WTC11 (cell line): ENCODE data around the gene SEC14L6. TPM values are rescaled to one million over a fixed set of nuclear protein-coding genes. Genes with fewer than 3 reads are reported as not detected.
A peak's percentile ranks its signal among the peaks of the same experiment; 100 is the strongest.

Source experiments
- ATAC-seq: fragments of 200-7000 bp; cut with Tn5 transposase; 2 replicates; pipeline ENCODE4 v1.10.0; 2021; ENCODE audit warnings: mild to moderate bottlenecking, moderate library complexity
- CTCF ChIA-PET: fragments of 300-600 bp; sonication (Branson Sonifier 250); formaldehyde crosslinking; loops from one replicate; lab custom pipeline; 2021; ENCODE audit warnings: antibody characterized with exemption; lab: Charles Lee
- POLR2A ChIA-PET: fragments of 350-600 bp; sonication (Branson Sonifier 250); formaldehyde crosslinking; loops from one replicate; lab custom pipeline; 2021; ENCODE audit warnings: antibody characterized with exemption; lab: Charles Lee
- DNase-seq: peaks from one replicate; pipeline ENCODE4 v3.0.0; 2021; ENCODE audit warnings: low spot score
- H3K27ac Mint-ChIP-seq: 2 replicates; pipeline ENCODE4 v1.8.0; 2021; ENCODE audit warnings: mixed read lengths
- H3K27me3 Mint-ChIP-seq: 2 replicates; pipeline ENCODE4 v1.8.0; 2021; ENCODE audit warnings: low read depth, mild to moderate bottlenecking, moderate library complexity, mixed read lengths
- H3K36me3 Mint-ChIP-seq: 2 replicates; pipeline ENCODE4 v1.8.0; 2021; ENCODE audit warnings: mixed read lengths
- H3K4me1 Mint-ChIP-seq: 2 replicates; pipeline ENCODE4 v1.8.0; 2022; ENCODE audit warnings: mixed read lengths
- H3K4me3 Mint-ChIP-seq: 2 replicates; pipeline ENCODE4 v1.8.0; 2021; ENCODE audit warnings: mild to moderate bottlenecking, moderate library complexity, mixed read lengths
- H3K9me3 Mint-ChIP-seq: 2 replicates; pipeline ENCODE4 v1.8.0; 2021; ENCODE audit warnings: mixed read lengths
- AFF4 ChIP-seq: sonication (generic); formaldehyde crosslinking; IDR thresholded peaks from 2 replicates; pipeline ENCODE4 v1.8.1; 2023; ENCODE audit warnings: mild to moderate bottlenecking, missing genetic modification reagents, borderline replicate concordance
- ARID4B ChIP-seq: sonication (generic); formaldehyde crosslinking; IDR thresholded peaks from 2 replicates; pipeline ENCODE4 v1.8.0; 2023; ENCODE audit warnings: missing genetic modification reagents, mild to moderate bottlenecking, borderline replicate concordance
- HMGA2 ChIP-seq: fragments of 250-450 bp; sonication (Bioruptor Pico); IDR thresholded peaks from 2 replicates; pipeline ENCODE4 v1.4.0; 2021; ENCODE audit warnings: mild to moderate bottlenecking, moderate library complexity
- KAT7 ChIP-seq: sonication (generic); formaldehyde crosslinking; IDR thresholded peaks from 2 replicates; pipeline ENCODE4 v1.8.1; 2023; ENCODE audit warnings: missing genetic modification reagents, mild to moderate bottlenecking, borderline replicate concordance
- NFE2L1 ChIP-seq: sonication (generic); formaldehyde crosslinking; IDR thresholded peaks from 2 replicates; pipeline ENCODE4 v1.8.1; 2023; ENCODE audit warnings: missing genetic modification reagents
- NR2C2 ChIP-seq: sonication (generic); formaldehyde crosslinking; IDR thresholded peaks from 2 replicates; pipeline ENCODE4 v1.8.0; 2022; ENCODE audit warnings: mild to moderate bottlenecking, missing genetic modification reagents
- PREB ChIP-seq: sonication (generic); formaldehyde crosslinking; IDR thresholded peaks from 2 replicates; pipeline ENCODE4 v1.8.1; 2022; ENCODE audit warnings: mild to moderate bottlenecking, missing genetic modification reagents, moderate library complexity, borderline replicate concordance
- PRRX2 ChIP-seq: fragments of 250-450 bp; sonication (Bioruptor Pico); IDR thresholded peaks from 2 replicates; pipeline ENCODE4 v1.8.0; 2021; ENCODE audit warnings: mild to moderate bottlenecking
- SMAD3 ChIP-seq: sonication (generic); formaldehyde crosslinking; IDR thresholded peaks from 2 replicates; pipeline ENCODE4 v1.8.0; 2022; ENCODE audit warnings: missing genetic modification reagents, mild to moderate bottlenecking, borderline replicate concordance
- SOX15 ChIP-seq: fragments of 250-450 bp; sonication (Bioruptor Pico); IDR thresholded peaks from 2 replicates; pipeline ENCODE4 v1.9.0; 2021; ENCODE audit warnings: mild to moderate bottlenecking
- ZBTB21 ChIP-seq: sonication (generic); formaldehyde crosslinking; IDR thresholded peaks from 2 replicates; pipeline ENCODE4 v1.8.1; 2023; ENCODE audit warnings: mild to moderate bottlenecking, missing genetic modification reagents, borderline replicate concordance
- ZMAT4 ChIP-seq: fragments of 250-450 bp; sonication (Bioruptor Pico); IDR thresholded peaks from 2 replicates; pipeline ENCODE4 v1.9.0; 2021; ENCODE audit warnings: mild to moderate bottlenecking
- ZNF219 ChIP-seq: sonication (generic); formaldehyde crosslinking; IDR thresholded peaks from 2 replicates; pipeline ENCODE4 v1.8.0; 2023; ENCODE audit warnings: missing genetic modification reagents, mild to moderate bottlenecking, borderline replicate concordance
- ZNF232 ChIP-seq: sonication (generic); formaldehyde crosslinking; IDR thresholded peaks from 2 replicates; pipeline ENCODE4 v1.8.0; 2022; ENCODE audit warnings: mild to moderate bottlenecking, missing genetic modification reagents
- ZNF396 ChIP-seq: fragments of 250-450 bp; sonication (Bioruptor Pico); IDR thresholded peaks from 2 replicates; pipeline ENCODE4 v1.8.0; 2021; ENCODE audit warnings: mild to moderate bottlenecking, moderate library complexity, borderline replicate concordance
- ZNF425 ChIP-seq: fragments of 250-450 bp; sonication (Bioruptor Pico); conservative IDR thresholded peaks from 2 replicates; pipeline ENCODE4 v1.9.0; 2021; ENCODE audit warnings: mild to moderate bottlenecking
- ZNF671 ChIP-seq: fragments of 250-450 bp; sonication (Bioruptor Pico); IDR thresholded peaks from 2 replicates; pipeline ENCODE4 v1.8.0; 2021; ENCODE audit warnings: mild to moderate bottlenecking
- total RNA-seq: library from RNA; stranded (reverse); gene quantifications from 3 replicates; pipeline ENCODE4 v1.2.3, GENCODE V29; 2021

The SEC14L6 gene
- total RNA-seq, 1 experiment from 2014 or later: 1.6 TPM

GRCh38 chr22:30564045-30564760 lies 17.7 kb upstream of the SEC14L6 start:
- ChIA-PET CTCF (interaction anchor here (1.0 to 1.5 kb wide), 4 partner anchors 9 to 141 kb away, joined by 3 to 6 read pairs (median 6); no protein-coding TSS in a partner anchor), POLR2A (interaction anchor here (0.5 kb wide), 1 partner anchor 132 kb away, joined by 4 read pairs; no protein-coding TSS in a partner anchor)
- H3K4me3 Mint-ChIP-seq: no peak overlapping the region
- ATAC-seq (no peak), DNase-seq (no peak)
- no peaks in the 10 kb centered on the region for H3K36me3 Mint-ChIP-seq
- peaks cover 48% of the 10 kb centered on the region for H3K4me1 Mint-ChIP-seq
- no peaks in the 10 kb centered on the region for H3K9me3 Mint-ChIP-seq
- TF ChIP-seq ZBTB21 (CRISPR knock-in tag): 0 out of 2 replicates have a peak, but pooled peaks have one; percentile 34
- no peak for TF ChIP-seq HMGA2 (CRISPR knock-in tag)
- 0 out of 2 replicates have a peak overlapping the region, but pooled peaks have one; percentile 76 for H3K27ac Mint-ChIP-seq
- no peaks in the 10 kb centered on the region; the same call in none of the 2 replicates for H3K27me3 Mint-ChIP-seq

- H3K4me1 Mint-ChIP-seq: peaks cover 40% of the 10 kb centered on the region
- ChIA-PET POLR2A (no interaction called here), CTCF (interaction anchor here (1.0 to 2.1 kb wide), 7 partner anchors 9 to 77 kb away, joined by 3 to 8 read pairs (median 7); partner anchors contain the start of genes GAL3ST1 and PES1)
- H3K9me3 Mint-ChIP-seq: no peaks in the 10 kb centered on the region
- no peaks in the 10 kb centered on the region for H3K36me3 Mint-ChIP-seq
- ATAC-seq (no peak), DNase-seq (no peak)
- no peak overlapping the region for H3K4me3 Mint-ChIP-seq
- no peak overlapping the region; the same call in 1 of the 2 replicates for H3K27ac Mint-ChIP-seq
- TF ChIP-seq ZNF232 (CRISPR knock-in tag): no peak
- no peak for TF ChIP-seq PRRX2
- TF ChIP-seq ZMAT4 (CRISPR knock-in tag): no peak
- no peak for TF ChIP-seq PREB (CRISPR knock-in tag)
- TF ChIP-seq ZNF671: no peak
- TF ChIP-seq AFF4 (CRISPR knock-in tag): no peak
- TF ChIP-seq ZNF219: no peak
- no peak for TF ChIP-seq ZNF425 (CRISPR knock-in tag)
- TF ChIP-seq SMAD3: no peak
- TF ChIP-seq ZNF396: no peak
- TF ChIP-seq SOX15 (CRISPR knock-in tag): no peak
- TF ChIP-seq KAT7 (CRISPR knock-in tag): no peak
- TF ChIP-seq NR2C2 (CRISPR knock-in tag): no peak
- TF ChIP-seq ARID4B (CRISPR knock-in tag): no peak
- no peak for TF ChIP-seq HMGA2 (CRISPR knock-in tag)
- no peak for TF ChIP-seq NFE2L1 (CRISPR knock-in tag)
- H3K27me3 Mint-ChIP-seq: no peaks in the 10 kb centered on the region; the same call in none of the 2 replicates
Observed at GRCh38 chr22:30562366-30562765, 15.8 kb upstream of the SEC14L6 start.
